NCI-H2227 (cell line): ENCODE results near the gene ROCK1.
A peak's percentile ranks its signal among the peaks of the same experiment; 100 is the strongest.
"Not testable (repeated sequence)": the region's sequence is repeated elsewhere in the genome, so short reads cannot be mapped to it uniquely, and the experiment has no call there.

Source experiments
- DNase-seq: peaks from one replicate; lab custom pipeline; 2025; ENCODE audit not compliant: unreplicated experiment; lab: John Stamatoyannopoulos, UW

Gene ROCK1

DNA sequence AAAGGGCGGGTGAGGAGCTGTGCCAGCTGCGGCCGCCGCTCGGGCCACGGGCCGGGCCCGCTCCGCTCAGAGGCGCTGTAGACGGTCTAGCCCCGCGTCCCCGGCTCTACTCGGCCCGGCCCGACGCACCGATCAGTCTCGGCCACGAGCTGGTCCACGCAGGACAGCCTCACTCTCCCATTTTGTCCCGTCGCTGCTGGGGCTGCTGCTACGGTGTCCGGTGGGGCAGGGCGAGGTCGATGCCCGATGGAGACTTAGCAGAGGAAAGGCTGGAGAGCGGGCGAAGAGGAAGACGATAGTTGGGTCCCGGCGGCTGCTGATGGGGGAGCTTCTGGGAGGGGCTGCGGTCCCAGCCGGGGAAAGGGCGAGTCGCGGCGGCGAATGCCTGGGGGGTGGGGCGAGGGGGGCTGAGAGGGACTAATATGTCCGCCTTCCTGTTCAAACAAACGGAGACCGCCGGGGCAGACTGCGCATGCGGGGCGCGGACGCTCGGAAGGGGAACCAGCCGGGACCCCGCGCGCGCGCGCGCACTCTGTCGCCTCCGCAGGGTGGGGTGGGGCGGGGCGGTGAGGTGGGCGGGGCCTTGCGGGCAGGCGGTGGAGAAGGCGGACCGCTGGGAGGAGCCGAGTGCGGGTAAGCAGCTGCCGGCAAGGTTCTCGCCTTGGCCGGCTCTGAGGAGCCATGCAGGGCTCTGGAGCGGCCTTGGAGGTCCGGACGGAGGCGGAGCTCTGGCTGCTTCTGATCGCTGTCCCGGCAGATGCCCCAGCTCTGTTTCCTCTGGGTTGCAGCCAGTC lies at the start of gene ROCK1:
Gene ROCK1 (minus strand): TSS at position 468 of the 794 bp plus-strand sequence. CDS start 903 bp downstream, outside the sequence.
- peak; percentile 97 for DNase-seq

DNA sequence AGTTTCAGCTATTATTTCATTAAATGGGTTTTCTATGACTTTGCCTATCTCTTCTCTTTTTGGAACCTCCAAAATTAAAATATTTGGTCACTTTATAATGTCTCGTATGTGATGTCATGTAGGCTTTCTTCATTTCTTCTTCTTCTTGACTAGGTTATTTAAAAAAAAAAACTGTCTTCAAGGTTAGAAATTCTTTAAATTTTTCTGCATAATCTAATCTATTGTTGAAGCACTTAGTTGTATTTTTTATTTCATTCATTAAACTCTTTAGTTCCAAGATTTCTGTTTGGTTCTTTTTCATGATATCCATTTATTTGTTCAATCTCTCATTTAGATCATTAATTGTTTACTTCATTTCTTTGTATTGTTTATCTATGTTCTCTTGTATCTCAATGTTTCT lies 43.8 kb upstream of the ROCK1 start:
- DNase-seq, result no peak

DNA sequence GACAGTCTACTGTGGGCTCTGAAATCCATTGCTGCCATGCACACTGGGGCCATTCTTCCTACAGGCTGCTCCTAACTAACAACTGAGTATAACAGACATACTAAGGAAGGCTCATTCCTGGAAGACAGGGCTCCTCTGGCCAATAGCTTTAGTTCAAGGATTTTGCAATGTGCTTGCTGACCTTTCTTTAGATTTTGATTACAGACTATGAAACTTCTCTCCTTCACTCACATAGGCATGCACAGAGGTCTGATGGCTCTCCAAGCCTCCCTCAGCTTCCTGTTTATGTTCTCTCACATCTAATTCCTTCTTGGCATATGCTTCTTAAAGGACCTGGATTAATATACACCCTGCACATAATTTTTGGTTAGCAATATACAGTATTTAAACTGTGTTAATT lies 34.4 kb upstream of the ROCK1 start:
- DNase-seq, result no peak

GRCh38 chr18:21145371-21145770 lies 33.8 kb upstream of the ROCK1 start:
- no peak for DNase-seq

GRCh38 chr18:21141668-21142422 lies 30.2 kb upstream of the ROCK1 start:
- no peak for DNase-seq

DNA sequence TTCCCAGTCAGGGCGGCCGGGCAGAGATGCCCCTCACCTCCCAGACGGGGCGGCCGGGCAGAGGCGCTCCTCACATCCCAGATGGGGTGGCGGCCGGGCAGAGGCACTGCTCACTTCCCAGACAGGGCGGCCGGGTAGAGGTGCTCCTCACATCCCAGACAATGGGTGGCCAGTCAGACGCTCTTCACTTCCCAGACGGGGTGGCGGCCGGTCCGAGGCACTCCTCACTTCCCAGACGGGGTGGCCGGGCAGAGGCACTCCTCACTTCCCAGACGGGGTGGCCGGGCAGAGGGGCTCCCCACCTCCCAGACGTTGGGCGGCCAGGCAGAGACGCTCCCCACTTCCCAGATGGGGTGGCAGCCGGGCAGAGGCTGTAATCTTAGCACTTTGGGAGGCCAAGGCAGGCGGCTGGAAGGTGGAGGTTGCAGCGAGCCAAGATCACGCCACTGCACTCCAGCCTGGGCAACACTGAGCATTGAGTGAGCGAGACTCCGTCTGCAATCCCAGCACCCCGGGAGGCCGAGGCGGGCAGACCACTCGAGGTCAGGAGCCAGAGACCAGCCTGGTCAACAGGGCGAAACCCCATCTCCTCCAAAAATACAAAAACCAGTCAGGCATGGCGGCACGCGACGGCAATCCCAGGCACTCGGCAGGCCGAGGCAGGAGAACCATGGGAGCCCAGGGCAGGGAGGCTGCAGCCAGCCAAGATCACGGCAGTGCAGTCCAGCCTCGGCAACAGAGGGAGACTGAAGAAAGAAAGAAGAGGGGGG lies 26.3 kb upstream of the ROCK1 start:
- DNase-seq, result not testable (repeated sequence)

DNA sequence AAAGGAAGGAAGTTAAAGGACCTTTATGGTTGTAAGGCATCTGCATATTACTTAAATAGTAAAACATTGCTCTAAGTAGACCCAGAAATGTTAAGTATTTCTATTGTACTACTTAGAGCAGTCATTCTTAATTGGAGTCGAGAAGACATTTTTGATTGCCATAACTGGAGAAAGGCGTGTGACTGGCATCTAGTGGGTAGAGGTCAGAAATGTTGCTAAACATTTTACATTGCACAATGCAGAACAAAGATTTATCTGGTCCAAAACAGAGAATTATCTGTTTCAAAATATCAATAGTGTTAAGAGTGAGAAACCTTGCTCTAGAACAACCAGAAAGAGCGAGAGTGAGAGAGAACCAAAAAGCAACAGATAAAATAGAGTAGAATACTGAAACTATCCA lies 23.3 kb upstream of the ROCK1 start:
- DNase-seq, result no peak

- no peak for DNase-seq
These were observed 20.8 kb upstream of the ROCK1 start for GRCh38 chr18:21132398-21132918.

DNA sequence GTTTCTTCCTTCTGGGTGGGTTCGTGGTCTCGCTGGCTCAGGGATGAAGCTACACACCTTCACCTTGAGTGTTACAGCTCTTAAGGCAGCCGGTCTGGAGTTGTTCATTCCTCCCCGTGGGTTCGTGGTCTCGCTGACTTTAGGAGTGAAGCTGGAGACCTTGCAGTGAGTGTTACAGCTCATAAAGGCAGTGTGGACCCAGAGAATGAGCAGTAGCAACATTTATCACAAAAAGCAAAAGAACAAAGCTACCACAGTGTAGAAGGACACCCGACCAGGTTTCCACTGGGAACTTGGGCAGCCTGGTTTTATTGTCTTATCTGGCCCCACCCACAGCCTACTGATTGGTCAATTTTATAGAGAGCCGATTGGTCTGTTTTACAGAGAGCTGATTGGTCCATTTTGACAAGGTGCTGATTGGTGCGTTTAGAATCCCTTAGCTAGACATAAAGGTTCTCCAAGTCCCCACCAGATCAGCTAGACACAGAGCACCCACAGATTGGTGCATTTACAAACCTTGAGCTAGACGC lies 20.1 kb upstream of the ROCK1 start:
- peak; percentile 63 for DNase-seq

DNA sequence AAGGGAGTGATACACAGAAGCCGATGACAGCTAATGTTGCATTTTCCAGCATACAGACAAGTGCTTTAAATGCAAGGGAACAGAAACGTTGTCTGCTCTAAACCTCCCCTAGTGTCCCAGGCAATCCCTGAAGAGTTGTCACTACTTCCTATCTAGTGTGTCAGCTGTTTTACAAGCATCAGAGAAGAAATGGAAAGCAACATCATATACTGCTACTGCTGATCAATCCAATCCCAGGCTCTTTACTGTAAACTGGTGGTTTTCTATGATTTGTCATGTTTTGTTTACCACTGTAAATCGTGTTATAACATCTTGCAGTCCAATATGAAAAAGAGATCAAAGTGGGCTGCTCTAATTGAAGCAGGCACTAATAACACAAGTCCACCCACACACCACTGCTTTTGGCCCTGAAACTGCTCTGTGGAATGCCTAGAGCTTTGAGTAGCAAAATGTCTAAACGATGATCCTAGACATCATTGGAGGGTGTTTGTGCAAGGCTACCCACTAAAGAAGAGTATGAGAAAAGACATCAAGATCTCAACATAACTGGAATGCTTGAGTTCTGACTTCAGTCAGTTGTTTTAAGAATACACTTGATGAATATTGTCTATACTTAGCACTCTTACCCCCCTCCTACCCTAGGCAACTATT lies 18.1 kb upstream of the ROCK1 start:
- DNase-seq, result no peak

- no peak for DNase-seq
These were observed 11.8 kb upstream of the ROCK1 start for GRCh38 chr18:21123290-21123926.

- no peak for DNase-seq
These were observed 7.2 kb upstream of the ROCK1 start for GRCh38 chr18:21118806-21119205.

GRCh38 chr18:21117409-21118131 lies 6.0 kb upstream of the ROCK1 start:
- DNase-seq, result no peak

DNA sequence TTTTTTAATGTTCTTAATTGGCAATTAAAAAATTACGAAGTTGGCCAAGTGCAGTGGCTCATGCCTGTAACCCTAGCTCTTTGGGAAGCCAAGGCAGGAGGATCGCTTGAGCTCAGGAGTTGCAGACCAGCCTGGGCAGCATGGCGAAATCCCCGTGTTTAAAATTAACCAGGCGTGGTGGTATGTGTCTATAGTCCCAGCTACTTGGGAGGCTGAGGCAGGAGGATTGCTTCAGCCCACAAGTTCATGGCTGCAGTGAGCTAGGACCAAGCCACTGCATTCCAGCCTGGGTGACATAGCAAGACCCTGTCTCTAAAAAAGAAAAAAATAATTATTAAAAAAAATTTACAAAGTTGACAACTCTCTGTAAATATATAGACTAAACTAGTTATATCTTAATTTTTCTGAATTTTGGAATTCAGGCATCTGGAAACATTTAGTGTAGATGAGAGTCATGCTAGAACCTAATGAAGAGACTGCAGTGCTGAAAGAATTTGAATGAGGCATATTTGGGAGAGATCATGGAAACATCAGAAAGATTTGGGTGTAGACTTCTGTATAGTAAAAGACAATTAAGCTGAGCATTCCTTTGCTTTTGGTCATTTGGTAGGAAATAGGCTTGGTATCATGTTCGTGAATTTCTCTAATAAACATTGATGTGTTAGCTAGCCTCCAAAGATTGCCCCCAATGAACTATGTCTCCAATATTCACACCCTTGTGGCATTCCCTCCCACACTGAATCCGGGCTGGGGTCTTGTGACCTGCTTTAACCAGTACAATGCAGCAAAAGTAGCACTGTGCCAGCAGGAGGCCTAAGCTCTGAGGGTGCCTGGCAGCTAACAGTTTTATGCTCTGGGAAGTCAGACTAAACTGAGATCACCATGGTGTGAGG lies 4.2 kb upstream of the ROCK1 start:
- DNase-seq, result no peak

DNA sequence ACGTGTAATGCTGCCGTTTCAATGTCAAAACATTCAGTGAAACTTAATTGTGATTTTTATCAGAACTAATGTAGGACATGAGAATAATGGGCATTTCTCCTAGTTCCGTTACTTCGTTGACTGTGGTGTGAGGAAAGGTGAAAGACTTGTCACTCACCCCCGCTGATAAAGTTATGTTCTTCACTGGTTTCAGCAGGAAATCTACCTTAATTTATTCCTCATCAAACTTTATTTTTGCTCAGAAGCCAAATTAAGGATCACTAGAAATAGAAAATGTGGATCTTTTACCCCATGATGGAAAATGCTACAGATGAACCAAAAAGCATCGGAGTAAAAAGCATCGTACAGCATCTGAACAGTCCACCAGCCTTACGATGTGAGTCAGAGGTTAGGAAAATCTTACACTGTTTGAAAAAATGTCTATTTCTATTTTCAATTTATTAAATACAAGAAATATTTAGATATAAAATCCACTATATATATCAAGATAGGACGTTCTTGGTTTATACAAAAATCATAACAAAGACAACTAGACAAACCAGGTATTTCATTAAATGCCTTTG lies 1.0 kb upstream of the ROCK1 start:
- DNase-seq, result peak; percentile 24

GRCh38 chr18:21112140-21112473 lies 494 bp upstream of the ROCK1 start:
- no peak for DNase-seq

- DNase-seq, result peak; percentile 59
These were observed 784 bp downstream of the ROCK1 start for GRCh38 chr18:21110713-21111345.
